ENCODE measurements around the gene ATP8B1. TPM values are rescaled to one million over a fixed set of nuclear protein-coding genes. Genes with fewer than 3 reads are reported as not detected.

ATP8B1 gene
- total RNA-seq, 1 donor from 2014 or later, result 0.07 TPM

DNA sequence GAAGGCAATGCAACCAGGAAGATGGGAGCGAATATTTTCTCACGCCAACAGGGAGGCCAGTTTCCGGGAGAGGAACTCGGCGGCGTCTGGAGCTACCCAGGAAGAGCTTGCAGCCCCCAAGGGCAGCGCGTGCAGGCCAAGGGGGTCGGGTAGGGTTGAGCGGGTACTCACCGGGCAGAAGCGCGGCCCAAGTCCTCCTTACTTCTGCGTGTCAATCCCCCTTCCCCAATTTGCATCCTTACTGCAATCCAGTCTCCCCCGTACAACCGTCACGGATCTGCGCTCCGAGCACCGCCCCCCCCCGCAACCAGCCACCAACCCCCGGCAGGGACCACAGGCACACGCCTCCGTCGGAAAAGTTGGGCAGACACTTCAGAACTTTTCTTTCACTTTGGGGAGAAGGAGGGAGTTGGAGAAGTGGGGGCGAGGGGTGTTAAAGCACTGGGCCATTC lies 1.3 kb downstream of the ATP8B1 start:
- Mint-ChIP-seq H3K4me3 (ENCODE audit: unreplicated experiment) (peak overlapping the region; percentile 82), H3K9me3 (ENCODE audit: unreplicated experiment) (peaks cover 2% of the 10 kb centered on the region), H3K27me3 (ENCODE audit: unreplicated experiment) (peaks cover 21% of the 10 kb centered on the region), H3K27ac (ENCODE audit: unreplicated experiment) (no peak overlapping the region), H3K4me1 (ENCODE audit: low read depth, unreplicated experiment) (peaks cover 7% of the 10 kb centered on the region), H3K36me3 (ENCODE audit: unreplicated experiment) (peaks cover 5% of the 10 kb centered on the region)
- DNase-seq, result no peak
- TF ChIP-seq CTCF (IDR thresholded peaks at IDR 0.05; ENCODE audit: partially characterized antibody, unreplicated experiment), result no peak

DNA sequence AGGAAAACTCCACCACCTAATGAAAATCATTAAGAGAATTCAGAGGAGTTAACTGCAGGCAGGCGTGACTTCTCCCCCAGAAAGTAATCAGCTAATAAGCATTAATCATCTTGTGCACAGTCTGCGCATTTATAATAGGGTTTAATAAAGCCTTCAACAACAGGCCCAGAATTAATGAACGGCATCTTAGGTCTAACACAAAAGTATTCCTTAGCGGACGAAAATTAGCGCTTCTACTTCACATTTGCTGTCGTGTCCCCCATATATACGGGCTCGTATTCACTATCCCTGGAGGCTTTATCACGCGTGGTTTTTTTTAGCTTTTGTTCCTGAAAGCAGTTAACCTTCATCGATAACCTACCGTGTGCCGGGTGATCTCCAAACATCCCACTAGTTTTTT lies 1.8 kb downstream of the ATP8B1 start:
- no peak for DNase-seq
- no peak overlapping the region for H3K27ac Mint-ChIP-seq (ENCODE audit: unreplicated experiment)
- peaks cover 7% of the 10 kb centered on the region for H3K4me1 Mint-ChIP-seq (ENCODE audit: low read depth, unreplicated experiment)
- peaks cover 2% of the 10 kb centered on the region for H3K9me3 Mint-ChIP-seq (ENCODE audit: unreplicated experiment)
- peaks cover 21% of the 10 kb centered on the region for H3K27me3 Mint-ChIP-seq (ENCODE audit: unreplicated experiment)
- H3K4me3 Mint-ChIP-seq (ENCODE audit: unreplicated experiment), result peak overlapping the region; percentile 82
- no peak for TF ChIP-seq CTCF (IDR thresholded peaks at IDR 0.05; ENCODE audit: partially characterized antibody, unreplicated experiment)
- H3K36me3 Mint-ChIP-seq (ENCODE audit: unreplicated experiment), result peaks cover 5% of the 10 kb centered on the region

GRCh38 chr18:57798713-57799373 lies 4.3 kb downstream of the ATP8B1 start:
- H3K9me3 Mint-ChIP-seq (ENCODE audit: unreplicated experiment), result peaks cover 5% of the 10 kb centered on the region
- H3K4me1 Mint-ChIP-seq (ENCODE audit: low read depth, unreplicated experiment), result peaks cover 7% of the 10 kb centered on the region
- no peak overlapping the region for H3K27ac Mint-ChIP-seq (ENCODE audit: unreplicated experiment)
- TF ChIP-seq CTCF (IDR thresholded peaks at IDR 0.05; ENCODE audit: partially characterized antibody, unreplicated experiment), result no peak
- no peak for DNase-seq
- no peaks in the 10 kb centered on the region for H3K36me3 Mint-ChIP-seq (ENCODE audit: unreplicated experiment)
- no peak overlapping the region for H3K4me3 Mint-ChIP-seq (ENCODE audit: unreplicated experiment)
- peaks cover 18% of the 10 kb centered on the region for H3K27me3 Mint-ChIP-seq (ENCODE audit: unreplicated experiment)

DNA sequence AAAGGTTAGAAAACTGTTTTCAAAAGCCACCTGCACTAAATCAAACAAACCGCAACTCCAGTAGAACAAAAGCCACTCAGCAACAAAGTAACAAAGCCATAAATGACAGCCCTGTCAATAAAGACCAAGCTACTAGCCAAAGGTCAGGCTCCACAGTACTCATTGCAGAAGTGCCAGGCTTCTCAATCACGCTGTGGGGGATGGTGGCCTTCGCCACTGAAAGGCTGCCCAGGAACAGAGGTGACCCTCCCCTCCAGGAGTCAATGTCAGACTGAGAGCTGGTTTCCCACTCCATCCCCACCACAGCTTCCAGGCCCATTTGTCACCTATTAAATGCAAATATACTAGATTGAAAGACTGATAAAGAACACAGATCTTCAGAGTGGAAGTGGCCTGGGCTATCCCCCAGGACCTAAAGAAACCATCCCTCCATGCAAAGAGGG lies 5.9 kb downstream of the ATP8B1 start:
- Mint-ChIP-seq H3K27me3 (ENCODE audit: unreplicated experiment) (peaks cover 17% of the 10 kb centered on the region), H3K9me3 (ENCODE audit: unreplicated experiment) (peaks cover 5% of the 10 kb centered on the region), H3K4me1 (ENCODE audit: low read depth, unreplicated experiment) (peaks cover 7% of the 10 kb centered on the region), H3K27ac (ENCODE audit: unreplicated experiment) (no peak overlapping the region), H3K4me3 (ENCODE audit: unreplicated experiment) (no peak overlapping the region), H3K36me3 (ENCODE audit: unreplicated experiment) (no peaks in the 10 kb centered on the region)
- no peak for TF ChIP-seq CTCF (IDR thresholded peaks at IDR 0.05; ENCODE audit: partially characterized antibody, unreplicated experiment)
- no peak for DNase-seq

DNA sequence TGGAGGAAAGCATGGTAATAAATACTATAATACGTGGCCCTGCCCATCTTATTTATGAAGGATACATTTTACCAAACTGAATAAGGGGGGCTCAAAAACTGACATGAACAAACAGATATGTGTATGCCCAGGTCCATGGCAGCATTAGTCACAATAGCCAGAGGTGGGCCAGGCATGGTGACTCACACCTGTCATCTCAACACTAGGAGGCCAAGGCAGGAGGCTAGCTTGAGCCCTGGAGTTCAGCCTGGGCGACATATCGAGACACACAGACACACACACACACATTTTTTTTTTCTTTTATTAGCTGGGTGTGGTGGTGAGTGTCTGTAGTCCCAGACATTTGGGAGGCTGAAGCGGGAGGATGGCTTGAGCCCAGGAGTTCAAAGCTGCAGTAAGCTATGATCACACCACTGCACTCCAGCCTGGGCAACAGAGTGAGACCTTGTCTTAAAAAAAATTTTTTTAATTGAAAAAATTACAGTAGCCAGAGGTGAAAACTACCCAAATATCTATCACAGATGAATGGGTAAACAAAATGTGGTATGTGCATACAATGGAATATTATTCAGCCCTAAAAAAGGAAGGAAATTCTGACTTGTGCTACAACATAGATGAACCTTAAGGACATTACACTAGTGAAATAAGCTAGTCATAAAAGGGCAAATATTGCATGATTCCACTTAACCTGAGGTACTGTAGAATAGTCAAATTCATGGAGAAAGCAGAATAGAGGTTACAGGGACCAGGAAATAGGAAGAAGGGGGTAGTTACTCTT lies 8.0 kb downstream of the ATP8B1 start:
- Mint-ChIP-seq H3K4me3 (ENCODE audit: unreplicated experiment) (no peak overlapping the region), H3K9me3 (ENCODE audit: unreplicated experiment) (peaks cover 3% of the 10 kb centered on the region), H3K4me1 (ENCODE audit: low read depth, unreplicated experiment) (no peaks in the 10 kb centered on the region), H3K27ac (ENCODE audit: unreplicated experiment) (no peak overlapping the region), H3K36me3 (ENCODE audit: unreplicated experiment) (no peaks in the 10 kb centered on the region), H3K27me3 (ENCODE audit: unreplicated experiment) (peaks cover 4% of the 10 kb centered on the region)
- TF ChIP-seq CTCF (IDR thresholded peaks at IDR 0.05; ENCODE audit: partially characterized antibody, unreplicated experiment), result no peak
- no peak for DNase-seq

Measured in glutamatergic neuron (in vitro differentiated cells).